HepG2 (cell line): Measurements from ENCODE around the gene S100P. TPM values are rescaled to one million over a fixed set of nuclear protein-coding genes. Genes with fewer than 3 reads are reported as not detected.

Source experiments
- FOXC1 ChIP-seq: sonication (generic); formaldehyde crosslinking; IDR thresholded peaks from 2 replicates; pipeline ENCODE4 v1.8.0; 2022; ENCODE audit warnings: mild to moderate bottlenecking, missing genetic modification reagents, borderline replicate concordance
- KAT8 ChIP-seq: IDR thresholded peaks from 2 replicates; pipeline ENCODE4 v1.6.1; 2016; ENCODE audit warnings: missing genetic modification reagents, missing compliant biosample characterization
- KDM1A ChIP-seq: IDR thresholded peaks from 2 replicates; pipeline ENCODE4 v1.6.1; 2016; ENCODE audit warnings: missing compliant biosample characterization
- KLF15 ChIP-seq: sonication (generic); formaldehyde crosslinking; IDR thresholded peaks from 2 replicates; pipeline ENCODE4 v1.8.1; 2023; ENCODE audit warnings: borderline replicate concordance, mild to moderate bottlenecking, inconsistent platforms, missing genetic modification reagents, mixed read lengths
- NFYC ChIP-seq: IDR thresholded peaks from 2 replicates; pipeline ENCODE4 v1.6.1; 2016; ENCODE audit warnings: missing genetic modification reagents, missing compliant biosample characterization
- PCBP2 ChIP-seq: fragments of 200-400 bp; formaldehyde crosslinking; optimal IDR thresholded peaks from 2 replicates; pipeline ENCODE3; 2018; ENCODE audit warnings: low read length, low read depth; ENCODE audit not compliant: poor library complexity, severe bottlenecking
- PRMT3 ChIP-seq: sonication (generic); formaldehyde crosslinking; IDR thresholded peaks from 2 replicates; pipeline ENCODE4 v1.8.1; 2022; ENCODE audit warnings: low read depth, mild to moderate bottlenecking, moderate library complexity, missing genetic modification reagents, borderline replicate concordance
- SCMH1 ChIP-seq: sonication (generic); formaldehyde crosslinking; IDR thresholded peaks from 2 replicates; pipeline ENCODE4 v1.9.0; 2021; ENCODE audit warnings: missing genetic modification reagents, mild to moderate bottlenecking, borderline replicate concordance
- TBX3 ChIP-seq: fragments of 450-650 bp; IDR thresholded peaks from 2 replicates; pipeline ENCODE4 v1.6.1; 2017; ENCODE audit warnings: antibody characterized with exemption, mild to moderate bottlenecking, inconsistent platforms, borderline replicate concordance
- ZNF329 ChIP-seq: sonication (generic); formaldehyde crosslinking; IDR thresholded peaks from 2 replicates; pipeline ENCODE4 v1.9.0; 2021; ENCODE audit warnings: low read depth, mild to moderate bottlenecking, missing genetic modification reagents
- ZNF460 ChIP-seq: sonication (generic); formaldehyde crosslinking; IDR thresholded peaks from 2 replicates; pipeline ENCODE4 v1.5.1; 2020; ENCODE audit warnings: missing genetic modification reagents, mild to moderate bottlenecking, borderline replicate concordance
- ZNF670 ChIP-seq: sonication (generic); formaldehyde crosslinking; IDR thresholded peaks from 2 replicates; pipeline ENCODE4 v1.8.0; 2022; ENCODE audit warnings: mild to moderate bottlenecking, missing genetic modification reagents, borderline replicate concordance
- ZNF761 ChIP-seq: sonication (generic); formaldehyde crosslinking; conservative IDR thresholded peaks from 2 replicates; pipeline ENCODE4 v1.4.0; 2020; ENCODE audit warnings: mild to moderate bottlenecking, missing genetic modification reagents
- ZSCAN31 ChIP-seq: sonication (generic); formaldehyde crosslinking; IDR thresholded peaks from 2 replicates; pipeline ENCODE4 v1.5.0; 2020; ENCODE audit warnings: low read depth, mild to moderate bottlenecking, missing genetic modification reagents
- polyA plus RNA-seq, 8 experiments: library from polyadenylated mRNA; depleted of rRNA in 3 of 8; stranded (reverse) in 7 of 8; unstranded in 1 of 8; fragments of >200 nt; fragmentation: Illumina TruSeq in 4 of 8; extraction: Trizol in 4 of 8; gene quantifications; 2 replicates each; pipeline versions ENCODE4 v1.2.1 to v1.2.3, GENCODE V29; 2011 to 2016; ENCODE audit warnings: low read depth in 4 of 8, missing spikeins in 1 of 8, mixed read lengths in 1 of 8; ENCODE audit not compliant: insufficient read depth in 1 of 8
- total RNA-seq, 5 experiments: library from RNA; depleted of rRNA; stranded (reverse); fragments of >200 nt; fragmentation: Illumina TruSeq; extraction: Trizol; gene quantifications; 2 replicates each; pipeline ENCODE4 v1.2.3, GENCODE V29; 2016; ENCODE audit warnings: low read depth in 1 of 5
- TF ChIP-seq, protein P1 (sequence below): sonication (generic); formaldehyde crosslinking; IDR thresholded peaks from 2 replicates; pipeline ENCODE4 v1.5.1; 2020; ENCODE audit warnings: missing genetic modification reagents, mild to moderate bottlenecking, borderline replicate concordance
- TF ChIP-seq, protein P2 (sequence below): sonication (generic); formaldehyde crosslinking; IDR thresholded peaks from 2 replicates; pipeline ENCODE4 v1.4.0; 2020; ENCODE audit warnings: low read depth, mild to moderate bottlenecking, missing genetic modification reagents
- TF ChIP-seq, protein P3 (sequence below): sonication (generic); formaldehyde crosslinking; IDR thresholded peaks from 2 replicates; pipeline ENCODE4 v1.5.1; 2020; ENCODE audit warnings: mild to moderate bottlenecking, moderate library complexity, missing genetic modification reagents
- TF ChIP-seq, protein P4 (sequence below): sonication (generic); formaldehyde crosslinking; IDR thresholded peaks from 2 replicates; pipeline ENCODE4 v1.5.0; 2020; ENCODE audit warnings: missing genetic modification reagents
- TF ChIP-seq, protein P5 (sequence below): sonication (generic); formaldehyde crosslinking; IDR thresholded peaks from 2 replicates; pipeline ENCODE4 v1.5.0; 2020; ENCODE audit warnings: missing genetic modification reagents

S100P gene
- total and polyA plus RNA-seq, 2 of the 13 experiments (the other 11 are each of a cell fraction or from before 2014, with no cell fraction given): 278 to 1,649 TPM

DNA sequence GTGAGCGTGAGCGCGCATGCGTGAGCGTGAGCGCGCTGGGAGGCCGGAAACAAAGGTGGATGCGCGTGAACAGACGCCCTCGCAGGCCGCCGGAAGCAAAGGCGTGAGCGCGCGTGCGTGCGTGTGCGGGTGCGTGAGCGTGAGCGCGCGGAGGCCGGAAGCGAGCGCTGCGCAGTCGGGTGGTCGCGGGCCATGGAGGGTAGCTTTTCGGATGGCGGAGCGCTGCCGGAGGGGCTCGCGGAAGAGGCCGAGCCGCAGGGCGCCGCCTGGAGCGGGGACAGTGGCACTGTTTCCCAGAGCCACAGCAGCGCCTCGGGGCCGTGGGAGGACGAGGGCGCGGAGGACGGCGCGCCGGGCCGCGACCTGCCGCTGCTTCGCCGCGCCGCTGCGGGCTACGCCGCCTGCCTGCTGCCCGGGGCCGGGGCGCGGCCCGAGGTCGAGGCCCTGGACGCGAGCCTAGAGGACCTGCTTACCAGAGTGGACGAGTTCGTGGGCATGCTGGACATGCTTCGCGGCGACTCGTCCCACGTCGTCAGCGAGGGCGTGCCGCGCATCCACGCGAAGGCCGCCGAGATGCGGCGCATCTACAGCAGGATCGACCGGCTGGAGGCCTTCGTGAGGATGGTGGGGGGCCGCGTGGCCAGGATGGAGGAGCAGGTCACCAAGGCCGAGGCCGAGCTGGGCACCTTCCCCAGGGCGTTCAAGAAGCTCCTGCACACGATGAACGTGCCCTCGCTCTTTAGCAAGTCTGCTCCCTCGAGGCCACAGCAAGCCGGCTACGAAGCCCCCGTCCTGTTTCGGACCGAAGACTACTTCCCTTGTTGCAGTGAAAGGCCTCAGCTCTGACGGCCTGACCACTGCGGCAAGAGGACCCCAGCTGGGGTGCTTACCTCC is 22.6 kb downstream of the S100P start, which contains the start of gene BLOC1S4 (continued):
- no peak for TF ChIP-seq NFYC (CRISPR knock-in tag)
- TF ChIP-seq KLF15 (CRISPR knock-in tag): no peak
- TF ChIP-seq, protein P1, sequence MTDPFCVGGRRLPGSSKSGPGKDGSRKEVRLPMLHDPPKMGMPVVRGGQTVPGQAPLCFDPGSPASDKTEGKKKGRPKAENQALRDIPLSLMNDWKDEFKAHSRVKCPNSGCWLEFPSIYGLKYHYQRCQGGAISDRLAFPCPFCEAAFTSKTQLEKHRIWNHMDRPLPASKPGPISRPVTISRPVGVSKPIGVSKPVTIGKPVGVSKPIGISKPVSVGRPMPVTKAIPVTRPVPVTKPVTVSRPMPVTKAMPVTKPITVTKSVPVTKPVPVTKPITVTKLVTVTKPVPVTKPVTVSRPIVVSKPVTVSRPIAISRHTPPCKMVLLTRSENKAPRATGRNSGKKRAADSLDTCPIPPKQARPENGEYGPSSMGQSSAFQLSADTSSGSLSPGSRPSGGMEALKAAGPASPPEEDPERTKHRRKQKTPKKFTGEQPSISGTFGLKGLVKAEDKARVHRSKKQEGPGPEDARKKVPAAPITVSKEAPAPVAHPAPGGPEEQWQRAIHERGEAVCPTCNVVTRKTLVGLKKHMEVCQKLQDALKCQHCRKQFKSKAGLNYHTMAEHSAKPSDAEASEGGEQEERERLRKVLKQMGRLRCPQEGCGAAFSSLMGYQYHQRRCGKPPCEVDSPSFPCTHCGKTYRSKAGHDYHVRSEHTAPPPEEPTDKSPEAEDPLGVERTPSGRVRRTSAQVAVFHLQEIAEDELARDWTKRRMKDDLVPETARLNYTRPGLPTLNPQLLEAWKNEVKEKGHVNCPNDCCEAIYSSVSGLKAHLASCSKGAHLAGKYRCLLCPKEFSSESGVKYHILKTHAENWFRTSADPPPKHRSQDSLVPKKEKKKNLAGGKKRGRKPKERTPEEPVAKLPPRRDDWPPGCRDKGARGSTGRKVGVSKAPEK (CRISPR knock-in tag): no peak
- no peak for TF ChIP-seq PCBP2
- TF ChIP-seq, protein P2, sequence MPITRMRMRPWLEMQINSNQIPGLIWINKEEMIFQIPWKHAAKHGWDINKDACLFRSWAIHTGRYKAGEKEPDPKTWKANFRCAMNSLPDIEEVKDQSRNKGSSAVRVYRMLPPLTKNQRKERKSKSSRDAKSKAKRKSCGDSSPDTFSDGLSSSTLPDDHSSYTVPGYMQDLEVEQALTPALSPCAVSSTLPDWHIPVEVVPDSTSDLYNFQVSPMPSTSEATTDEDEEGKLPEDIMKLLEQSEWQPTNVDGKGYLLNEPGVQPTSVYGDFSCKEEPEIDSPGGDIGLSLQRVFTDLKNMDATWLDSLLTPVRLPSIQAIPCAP (CRISPR knock-in tag): no peak
- TF ChIP-seq ZNF761 (CRISPR knock-in tag): peak; percentile 68
- peak; percentile 73; the same call in 1 of the 2 replicates for TF ChIP-seq ZSCAN31
- TF ChIP-seq TBX3: peak; percentile 47
- TF ChIP-seq, protein P3, sequence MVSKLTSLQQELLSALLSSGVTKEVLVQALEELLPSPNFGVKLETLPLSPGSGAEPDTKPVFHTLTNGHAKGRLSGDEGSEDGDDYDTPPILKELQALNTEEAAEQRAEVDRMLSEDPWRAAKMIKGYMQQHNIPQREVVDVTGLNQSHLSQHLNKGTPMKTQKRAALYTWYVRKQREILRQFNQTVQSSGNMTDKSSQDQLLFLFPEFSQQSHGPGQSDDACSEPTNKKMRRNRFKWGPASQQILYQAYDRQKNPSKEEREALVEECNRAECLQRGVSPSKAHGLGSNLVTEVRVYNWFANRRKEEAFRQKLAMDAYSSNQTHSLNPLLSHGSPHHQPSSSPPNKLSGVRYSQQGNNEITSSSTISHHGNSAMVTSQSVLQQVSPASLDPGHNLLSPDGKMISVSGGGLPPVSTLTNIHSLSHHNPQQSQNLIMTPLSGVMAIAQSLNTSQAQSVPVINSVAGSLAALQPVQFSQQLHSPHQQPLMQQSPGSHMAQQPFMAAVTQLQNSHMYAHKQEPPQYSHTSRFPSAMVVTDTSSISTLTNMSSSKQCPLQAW: peak; percentile 57; the same call in 1 of the 2 replicates
- no peak for TF ChIP-seq SCMH1 (CRISPR knock-in tag)
- peak; percentile 11; the same call in 1 of the 2 replicates for TF ChIP-seq KDM1A (CRISPR knock-in tag)
- TF ChIP-seq PRMT3: peak; percentile 71; the same call in 1 of the 2 replicates
- peak; percentile 80 for TF ChIP-seq KAT8 (CRISPR knock-in tag)
- peak; percentile 73; the same call in 1 of the 2 replicates for TF ChIP-seq ZNF329 (CRISPR knock-in tag)
- TF ChIP-seq, protein P4, sequence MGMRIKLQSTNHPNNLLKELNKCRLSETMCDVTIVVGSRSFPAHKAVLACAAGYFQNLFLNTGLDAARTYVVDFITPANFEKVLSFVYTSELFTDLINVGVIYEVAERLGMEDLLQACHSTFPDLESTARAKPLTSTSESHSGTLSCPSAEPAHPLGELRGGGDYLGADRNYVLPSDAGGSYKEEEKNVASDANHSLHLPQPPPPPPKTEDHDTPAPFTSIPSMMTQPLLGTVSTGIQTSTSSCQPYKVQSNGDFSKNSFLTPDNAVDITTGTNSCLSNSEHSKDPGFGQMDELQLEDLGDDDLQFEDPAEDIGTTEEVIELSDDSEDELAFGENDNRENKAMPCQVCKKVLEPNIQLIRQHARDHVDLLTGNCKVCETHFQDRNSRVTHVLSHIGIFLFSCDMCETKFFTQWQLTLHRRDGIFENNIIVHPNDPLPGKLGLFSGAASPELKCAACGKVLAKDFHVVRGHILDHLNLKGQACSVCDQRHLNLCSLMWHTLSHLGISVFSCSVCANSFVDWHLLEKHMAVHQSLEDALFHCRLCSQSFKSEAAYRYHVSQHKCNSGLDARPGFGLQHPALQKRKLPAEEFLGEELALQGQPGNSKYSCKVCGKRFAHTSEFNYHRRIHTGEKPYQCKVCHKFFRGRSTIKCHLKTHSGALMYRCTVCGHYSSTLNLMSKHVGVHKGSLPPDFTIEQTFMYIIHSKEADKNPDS (CRISPR knock-in tag): no peak
- peak; percentile 65; the same call in 1 of the 2 replicates for TF ChIP-seq ZNF670 (CRISPR knock-in tag)
- TF ChIP-seq, protein P5, sequence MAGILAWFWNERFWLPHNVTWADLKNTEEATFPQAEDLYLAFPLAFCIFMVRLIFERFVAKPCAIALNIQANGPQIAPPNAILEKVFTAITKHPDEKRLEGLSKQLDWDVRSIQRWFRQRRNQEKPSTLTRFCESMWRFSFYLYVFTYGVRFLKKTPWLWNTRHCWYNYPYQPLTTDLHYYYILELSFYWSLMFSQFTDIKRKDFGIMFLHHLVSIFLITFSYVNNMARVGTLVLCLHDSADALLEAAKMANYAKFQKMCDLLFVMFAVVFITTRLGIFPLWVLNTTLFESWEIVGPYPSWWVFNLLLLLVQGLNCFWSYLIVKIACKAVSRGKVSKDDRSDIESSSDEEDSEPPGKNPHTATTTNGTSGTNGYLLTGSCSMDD (CRISPR knock-in tag): no peak
- no peak for TF ChIP-seq ZNF460 (CRISPR knock-in tag)
- TF ChIP-seq FOXC1 (CRISPR knock-in tag): no peak; the same call in 1 of the 2 replicates
